Stimulated activated CD4-positive, alpha-beta T cell treated with anti-CD3 and anti-CD28 coated beads, Interleukin-1b, Interleukin-23, amount 100 ng/mL, for 1 hour (primary cell): ENCODE data around the gene SH3BP4.

Experiments
- DNase-seq, 2 donors: peaks; one replicate each; pipeline ENCODE4 v3.0.0-alpha.2; 2020; ENCODE audit warnings: low read depth in 2 of 2

Gene SH3BP4

DNA sequence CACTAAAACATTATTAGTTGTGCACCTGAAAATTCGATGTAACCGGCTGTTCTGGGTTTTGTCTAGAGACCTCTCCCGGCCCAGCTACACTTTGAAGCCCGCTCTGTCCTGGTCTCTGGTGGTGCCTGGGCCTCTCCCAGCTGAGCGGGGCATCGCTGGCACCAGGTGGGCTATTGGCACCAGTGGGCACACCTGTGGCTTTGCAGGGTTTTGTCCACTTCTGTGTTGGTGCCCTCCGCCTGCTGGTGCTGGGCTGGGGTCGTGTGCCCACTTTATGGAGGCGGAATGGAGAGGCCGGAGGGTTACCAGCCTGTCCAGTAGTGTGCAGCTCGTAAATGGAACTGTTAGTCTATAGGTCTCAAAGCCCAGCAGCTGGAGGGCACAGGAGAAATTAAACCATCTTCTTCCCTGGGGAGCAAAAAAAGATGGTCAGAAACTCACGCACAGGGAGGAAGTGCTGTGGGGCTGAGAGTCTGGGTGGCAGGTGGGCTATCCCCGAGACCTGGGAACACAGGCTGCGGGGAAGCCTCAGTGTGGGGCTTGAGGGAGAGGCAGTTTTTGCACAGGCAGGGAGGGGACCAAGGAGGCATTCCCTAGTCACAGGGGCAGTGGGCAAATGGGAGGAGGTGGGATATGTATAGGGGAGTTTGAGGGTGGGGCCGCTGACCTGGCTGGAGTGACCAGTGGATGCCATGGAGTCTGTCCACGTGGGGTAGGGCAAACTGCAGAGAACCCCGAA lies 30.4 kb downstream of the SH3BP4 start:
- no peak for DNase-seq

GRCh38 chr2:234983011-234983726 lies 31.4 kb downstream of the SH3BP4 start:
- DNase-seq: no peak

DNA sequence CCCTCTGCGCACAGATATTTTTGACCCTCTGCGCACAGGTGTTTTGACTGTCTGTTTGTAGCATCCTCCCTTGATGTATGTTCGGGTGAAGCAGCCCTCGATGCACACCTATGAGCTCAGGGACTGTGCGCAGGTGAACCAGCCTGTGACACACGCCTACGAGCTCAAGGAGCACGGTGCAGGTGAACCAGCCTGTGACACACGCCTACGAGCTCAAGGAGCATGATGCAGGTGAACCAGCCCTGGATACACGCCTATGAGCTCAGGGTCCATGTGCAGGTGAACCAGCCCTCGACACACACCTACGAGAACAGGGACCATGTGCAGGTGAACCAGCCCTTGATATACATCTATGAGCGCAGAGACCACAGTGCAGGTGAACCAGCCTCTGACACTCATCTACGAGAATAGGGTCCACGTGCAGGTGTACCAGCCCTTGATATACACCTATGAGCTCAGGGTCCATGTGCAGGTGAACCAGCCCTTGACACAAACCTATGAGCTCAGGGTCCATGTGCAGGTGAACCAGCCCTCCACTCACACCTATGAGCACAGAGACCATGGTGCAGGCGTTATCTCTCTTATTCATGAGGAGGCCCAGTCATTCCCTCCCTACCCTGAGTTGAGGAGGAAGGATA lies 33.9 kb downstream of the SH3BP4 start:
- DNase-seq: no peak

- DNase-seq: no peak
These were observed 34.6 kb downstream of the SH3BP4 start for GRCh38 chr2:234986390-234986789.

- no peak for DNase-seq
These were observed 35.3 kb downstream of the SH3BP4 start for GRCh38 chr2:234986876-234987720.

- no peak for DNase-seq
These were observed 35.9 kb downstream of the SH3BP4 start for GRCh38 chr2:234987754-234988153.

DNA sequence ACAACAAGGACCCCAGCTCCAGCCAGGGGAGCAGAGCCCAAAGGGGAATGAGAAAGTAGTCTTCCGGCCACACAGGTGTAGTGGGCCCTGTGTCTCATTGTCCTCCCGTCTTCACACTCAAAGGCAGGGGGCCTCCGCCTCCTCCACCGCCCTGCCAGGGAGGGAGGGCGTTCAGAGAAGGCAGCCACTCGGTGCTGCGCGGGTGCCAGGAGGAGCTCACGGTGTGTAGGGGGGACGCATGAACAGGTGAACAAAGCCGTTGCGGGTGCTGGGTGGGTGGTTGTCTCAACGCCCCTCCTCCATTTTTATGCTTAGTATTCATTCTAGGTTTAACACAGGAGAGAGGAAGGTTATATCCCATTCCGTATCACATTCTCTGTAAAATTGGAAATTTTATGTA lies 36.7 kb downstream of the SH3BP4 start:
- no peak for DNase-seq

- DNase-seq: no peak
These were observed 37.4 kb downstream of the SH3BP4 start for GRCh38 chr2:234989183-234989701.

GRCh38 chr2:234990300-234990699 lies 38.5 kb downstream of the SH3BP4 start:
- no peak for DNase-seq

DNA sequence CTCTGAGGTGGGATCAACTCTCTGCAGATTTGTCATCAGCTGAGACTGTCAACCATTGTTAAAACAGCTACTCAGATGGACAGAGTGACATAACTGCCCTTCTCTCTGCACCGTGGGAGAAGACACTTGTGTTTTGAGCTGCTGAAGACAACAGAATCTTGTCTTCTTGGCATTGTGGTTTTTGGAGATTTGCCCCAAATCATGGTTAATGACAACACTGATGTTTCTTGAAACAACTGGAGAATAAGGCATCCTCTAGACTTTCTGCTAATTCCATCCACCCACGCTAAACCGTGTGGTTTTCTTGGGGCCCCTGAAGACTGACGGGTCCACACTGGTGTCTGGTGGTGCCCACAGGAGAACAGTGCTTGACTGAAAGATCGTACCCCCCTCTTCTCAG lies 39.5 kb downstream of the SH3BP4 start:
- DNase-seq: no peak

DNA sequence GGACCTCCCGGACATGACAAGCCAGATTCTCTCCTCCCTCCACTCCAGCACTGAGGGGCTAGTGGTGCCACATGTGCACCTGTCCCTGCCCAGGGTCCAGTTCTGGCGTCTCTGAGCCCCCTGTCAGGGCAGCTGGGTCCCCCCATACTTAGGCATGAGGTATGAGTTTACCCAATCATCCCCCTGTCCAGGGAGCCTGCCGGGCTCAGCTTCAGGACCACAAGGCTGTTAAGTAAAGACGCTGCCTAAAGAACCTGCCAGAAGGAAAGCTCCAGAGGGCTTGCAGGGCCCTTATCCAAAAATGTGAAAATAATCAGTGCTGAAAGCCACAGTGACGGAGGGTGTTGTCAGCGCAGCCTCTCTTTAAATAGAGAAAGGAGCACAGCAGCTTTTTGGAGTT lies 40.0 kb downstream of the SH3BP4 start:
- DNase-seq: no peak

- DNase-seq: no peak
These were observed 40.4 kb downstream of the SH3BP4 start for GRCh38 chr2:234992196-234992595.

- no peak for DNase-seq
These were observed 41.0 kb downstream of the SH3BP4 start for GRCh38 chr2:234992624-234993349.

- DNase-seq: no peak
These were observed 41.7 kb downstream of the SH3BP4 start for GRCh38 chr2:234993541-234993981.

GRCh38 chr2:234994438-234995321 lies 42.9 kb downstream of the SH3BP4 start:
- DNase-seq: no peak

DNA sequence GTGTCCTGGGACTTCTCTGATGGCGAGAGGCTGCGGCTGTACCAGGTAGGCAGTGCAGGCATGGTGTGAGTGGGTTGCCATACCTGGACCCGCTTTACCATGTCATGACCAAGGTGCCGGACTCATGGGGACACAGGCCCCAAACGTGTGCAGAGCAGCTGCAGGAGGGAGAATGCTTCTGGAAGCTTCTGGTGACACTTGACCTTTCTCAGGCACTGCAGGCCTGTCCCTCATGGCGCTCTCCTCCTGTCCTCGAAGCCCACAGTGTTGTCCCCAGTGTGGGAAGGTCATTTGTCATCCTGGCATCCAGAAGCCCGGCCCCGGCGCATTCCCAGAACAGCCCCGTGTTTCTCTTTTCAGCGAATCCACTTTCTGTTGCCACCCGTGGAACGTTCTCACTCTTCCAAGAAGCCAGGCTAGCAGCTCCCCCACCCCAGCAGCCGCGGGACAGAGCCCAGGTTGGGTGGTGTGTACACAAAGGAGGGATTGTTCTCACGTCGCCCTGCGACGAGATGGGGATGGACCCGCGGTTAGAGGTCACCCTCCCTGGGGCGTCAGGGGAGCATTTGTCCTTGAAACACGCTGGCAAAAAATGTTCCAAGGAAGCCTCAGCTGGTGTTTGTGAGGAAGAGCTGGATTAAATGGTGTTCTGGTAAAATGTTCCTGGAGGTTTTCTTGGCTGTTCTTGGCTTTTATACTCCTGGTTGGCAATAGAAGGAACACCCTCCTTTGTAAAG lies 43.7 kb downstream of the SH3BP4 start:
- DNase-seq: no peak

GRCh38 chr2:234996069-234996940 lies 44.5 kb downstream of the SH3BP4 start:
- DNase-seq: no peak

DNA sequence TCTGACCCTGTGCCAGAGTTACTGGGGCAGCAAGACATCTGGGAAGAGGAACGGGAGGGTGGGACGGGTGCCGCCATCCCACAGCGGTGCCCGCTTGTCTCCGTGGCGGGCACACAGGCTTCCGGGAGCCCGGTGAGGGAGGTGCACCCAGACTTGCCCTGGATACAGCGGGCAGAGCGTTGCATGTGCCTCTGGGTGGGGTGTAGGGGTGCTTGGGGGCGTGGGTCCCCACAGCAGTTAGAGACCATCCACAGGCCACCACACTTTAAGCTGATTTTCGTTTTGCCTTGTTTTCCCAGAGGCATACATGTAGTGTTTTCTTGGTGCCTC lies 45.1 kb downstream of the SH3BP4 start:
- no peak for DNase-seq
